ENCODE results near the gene CD302. TPM values are rescaled to one million over a fixed set of nuclear protein-coding genes. Genes with fewer than 3 reads are reported as not detected.

Gene CD302
- total and polyA plus RNA-seq, 2 of the 4 experiments (the other 2 are of a cell fraction): 3.8 to 4.0 TPM

DNA sequence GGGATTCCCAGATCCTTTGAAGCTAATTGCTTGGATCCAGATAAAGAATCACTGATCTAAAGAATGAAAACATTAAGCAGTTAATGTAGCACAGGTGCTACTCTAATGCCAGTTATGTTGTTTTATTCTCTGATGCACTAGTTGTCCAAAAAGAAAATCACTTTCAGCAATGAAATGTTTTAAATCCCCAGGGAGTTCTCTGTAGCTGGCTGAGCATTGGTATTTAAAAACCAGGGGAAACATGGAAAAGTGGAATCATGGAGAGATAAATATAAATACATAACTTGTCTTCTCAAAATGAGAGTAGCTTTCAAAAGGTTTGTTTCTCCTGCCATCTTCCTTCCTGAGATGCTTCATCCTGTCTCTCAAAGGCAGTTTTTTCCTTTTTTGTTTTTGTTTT, 37.7 kb downstream of the CD302 start:
- H3K4me2 ChIP-seq (ENCODE audit: low read depth, low read length): no peak overlapping the region

More for the DNA sequence above, 37.7 kb downstream of the CD302 start:
- Histone ChIP-seq H3K4ac (ENCODE audit: low read depth, low read length) (no peak overlapping the region), H2BK15ac (ENCODE audit: low read depth, low read length) (no peak overlapping the region), H3K9me3 (ENCODE audit: control insufficient read depth, insufficient read depth, low read length) (no peaks in the 10 kb centered on the region), H3K18ac (ENCODE audit: low read depth, low read length) (no peak overlapping the region), H3K4me1 (ENCODE audit: control insufficient read depth, insufficient read depth, low read length) (peaks cover 3% of the 10 kb centered on the region), H3K36me3 (ENCODE audit: control insufficient read depth, insufficient read depth, low read length) (peaks cover 29% of the 10 kb centered on the region), H3K14ac (replicated peaks; ENCODE audit: low read depth, low read length) (no peak overlapping the region), H3K23ac (ENCODE audit: low read depth, low read length) (no peak overlapping the region), H2BK120ac (ENCODE audit: low read depth, low read length) (no peak overlapping the region), H4K20me1 (ENCODE audit: insufficient read depth, low read length) (peaks cover 35% of the 10 kb centered on the region), H4K91ac (ENCODE audit: insufficient read depth, low read depth, low read length) (no peak overlapping the region), H2AK5ac (ENCODE audit: low read depth, low read length) (no peak overlapping the region), H3K4me3 (ENCODE audit: insufficient read depth, low read depth, low read length) (no peak overlapping the region), H3K9ac (ENCODE audit: low read depth, low read length) (no peak overlapping the region), H3K27ac (ENCODE audit: insufficient read depth, low read length) (no peak overlapping the region), H2BK20ac (ENCODE audit: low read depth, low read length) (no peak overlapping the region), H4K5ac (ENCODE audit: low read depth, low read length) (no peak overlapping the region), H2BK5ac (ENCODE audit: low read depth, low read length, poor library complexity, severe bottlenecking) (no peak overlapping the region), H3K27me3 (ENCODE audit: control insufficient read depth, insufficient read depth, low read length) (no peaks in the 10 kb centered on the region), H3K56ac (ENCODE audit: extremely low read depth, insufficient read depth, low read length) (no peak overlapping the region), H2AFZ (replicated peaks; ENCODE audit: low read length, poor library complexity) (no peak overlapping the region), H4K8ac (ENCODE audit: low read depth in 2 of 2, low read length in 2 of 2) (no peak overlapping the region), H3K9me1 (ENCODE audit: insufficient read depth, low read length) (0 out of 2 replicates have a peak, but pooled peaks cover 3% of the 10 kb centered on the region), H3K79me1 (ENCODE audit: low read depth in 1 of 2, low read length in 2 of 2) (peaks cover 21 to 61% of the 10 kb centered on the region in 2 experiments), H2AK9ac (replicated peaks; ENCODE audit: low read depth, low read length, poor library complexity) (no peak overlapping the region)
- in situ Hi-C loops (cut with MboI; ENCODE audit: low sequenced_read_pairs) (no loop called here), dilution Hi-C loops (cut with HindIII; ENCODE audit: low sequenced_read_pairs, unreplicated experiment) (no loop called here), intact Hi-C loops (cut with micrococcal nuclease) (no loop called here)
- ChIA-PET CTCF (interaction anchor here (1.0 kb wide), 1 partner anchor 25 kb away, joined by 3 read pairs; no protein-coding TSS in a partner anchor), POLR2A (ENCODE audit: unreplicated experiment) (interaction anchor here (0.7 kb wide), 1 partner anchor 868 kb away, joined by 3 read pairs; no protein-coding TSS in a partner anchor)
- TF ChIP-seq NFE2L2 (IDR thresholded peaks at IDR 0.05; ENCODE audit: low read depth, low read length) (no peak), MAZ (IDR thresholded peaks at IDR 0.05; ENCODE audit: borderline replicate concordance, low read depth, low read length) (no peak), CEBPB (IDR thresholded peaks at IDR 0.05; ENCODE audit: low read depth, low read length) (no peak), SMC3 (IDR thresholded peaks at IDR 0.05; ENCODE audit: low read depth, low read length) (no peak), RFX5 (IDR thresholded peaks at IDR 0.05; ENCODE audit: low read depth, low read length) (no peak), BHLHE40 (IDR thresholded peaks at IDR 0.05; ENCODE audit: low read depth, low read length) (no peak), RCOR1 (IDR thresholded peaks at IDR 0.05; ENCODE audit: insufficient replicate concordance, low read length) (no peak), FOS (IDR thresholded peaks at IDR 0.05; ENCODE audit: low read depth, low read length) (no peak), CHD1 (IDR thresholded peaks at IDR 0.05; ENCODE audit: low read depth, low read length) (no peak), POLR2A (IDR thresholded peaks at IDR 0.05; ENCODE audit: low read depth, low read length) (no peak), MXI1 (IDR thresholded peaks at IDR 0.05; ENCODE audit: borderline replicate concordance, low read depth, low read length) (no peak), MAFK (IDR thresholded peaks at IDR 0.05; ENCODE audit: low read depth, low read length) (no peak), RAD21 (IDR thresholded peaks at IDR 0.05; ENCODE audit: low read length) (no peak)
- TF ChIP-seq, protein P1, sequence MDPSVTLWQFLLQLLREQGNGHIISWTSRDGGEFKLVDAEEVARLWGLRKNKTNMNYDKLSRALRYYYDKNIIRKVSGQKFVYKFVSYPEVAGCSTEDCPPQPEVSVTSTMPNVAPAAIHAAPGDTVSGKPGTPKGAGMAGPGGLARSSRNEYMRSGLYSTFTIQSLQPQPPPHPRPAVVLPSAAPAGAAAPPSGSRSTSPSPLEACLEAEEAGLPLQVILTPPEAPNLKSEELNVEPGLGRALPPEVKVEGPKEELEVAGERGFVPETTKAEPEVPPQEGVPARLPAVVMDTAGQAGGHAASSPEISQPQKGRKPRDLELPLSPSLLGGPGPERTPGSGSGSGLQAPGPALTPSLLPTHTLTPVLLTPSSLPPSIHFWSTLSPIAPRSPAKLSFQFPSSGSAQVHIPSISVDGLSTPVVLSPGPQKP (IDR thresholded peaks at IDR 0.05; ENCODE audit: borderline replicate concordance, low read depth, low read length): no peak
- TF ChIP-seq, protein P2, sequence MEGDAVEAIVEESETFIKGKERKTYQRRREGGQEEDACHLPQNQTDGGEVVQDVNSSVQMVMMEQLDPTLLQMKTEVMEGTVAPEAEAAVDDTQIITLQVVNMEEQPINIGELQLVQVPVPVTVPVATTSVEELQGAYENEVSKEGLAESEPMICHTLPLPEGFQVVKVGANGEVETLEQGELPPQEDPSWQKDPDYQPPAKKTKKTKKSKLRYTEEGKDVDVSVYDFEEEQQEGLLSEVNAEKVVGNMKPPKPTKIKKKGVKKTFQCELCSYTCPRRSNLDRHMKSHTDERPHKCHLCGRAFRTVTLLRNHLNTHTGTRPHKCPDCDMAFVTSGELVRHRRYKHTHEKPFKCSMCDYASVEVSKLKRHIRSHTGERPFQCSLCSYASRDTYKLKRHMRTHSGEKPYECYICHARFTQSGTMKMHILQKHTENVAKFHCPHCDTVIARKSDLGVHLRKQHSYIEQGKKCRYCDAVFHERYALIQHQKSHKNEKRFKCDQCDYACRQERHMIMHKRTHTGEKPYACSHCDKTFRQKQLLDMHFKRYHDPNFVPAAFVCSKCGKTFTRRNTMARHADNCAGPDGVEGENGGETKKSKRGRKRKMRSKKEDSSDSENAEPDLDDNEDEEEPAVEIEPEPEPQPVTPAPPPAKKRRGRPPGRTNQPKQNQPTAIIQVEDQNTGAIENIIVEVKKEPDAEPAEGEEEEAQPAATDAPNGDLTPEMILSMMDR (conservative IDR thresholded peaks at IDR 0.05; ENCODE audit: low read depth, low read length): no peak
- TF ChIP-seq, protein P3, sequence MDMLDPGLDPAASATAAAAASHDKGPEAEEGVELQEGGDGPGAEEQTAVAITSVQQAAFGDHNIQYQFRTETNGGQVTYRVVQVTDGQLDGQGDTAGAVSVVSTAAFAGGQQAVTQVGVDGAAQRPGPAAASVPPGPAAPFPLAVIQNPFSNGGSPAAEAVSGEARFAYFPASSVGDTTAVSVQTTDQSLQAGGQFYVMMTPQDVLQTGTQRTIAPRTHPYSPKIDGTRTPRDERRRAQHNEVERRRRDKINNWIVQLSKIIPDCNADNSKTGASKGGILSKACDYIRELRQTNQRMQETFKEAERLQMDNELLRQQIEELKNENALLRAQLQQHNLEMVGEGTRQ (IDR thresholded peaks at IDR 0.05; ENCODE audit: low read depth, low read length): no peak
- BruUV-seq (replicated peaks): no TSS peak
- ATAC-seq (ENCODE audit: low read depth) (no peak), DNase-seq (no peak)
